AG10803 (cell line): Measurements from ENCODE around the gene DCAF6.

ENCODE experiments used
- DNase-seq: peaks from one replicate; pipeline ENCODE4 v3.0.0; 2010; ENCODE audit warnings: low read depth
- H3K4me3 ChIP-seq: 2 replicates; pipeline ENCODE4 v1.5.1; 2011; ENCODE audit warnings: mild to moderate bottlenecking, low read length, control low read depth
- CTCF ChIP-seq: conservative IDR thresholded peaks from 2 replicates; pipeline ENCODE4 v1.5.1; 2011; ENCODE audit warnings: mild to moderate bottlenecking, low read length, control low read depth, inconsistent platforms

Gene DCAF6

GRCh38 chr1:168091720-168092550, 155.5 kb downstream of the DCAF6 start:
- H3K4me3 ChIP-seq = no peak overlapping the region
- no peak for TF ChIP-seq CTCF
- no peak for DNase-seq

- peak; percentile 31 for TF ChIP-seq CTCF
- peak; percentile 38 for DNase-seq
Observed at GRCh38 chr1:168092566-168093355, 156.3 kb downstream of the DCAF6 start.

GRCh38 chr1:168093616-168094015, 157.1 kb downstream of the DCAF6 start:
- no peak for DNase-seq
- TF ChIP-seq CTCF = no peak
- no peak overlapping the region for H3K4me3 ChIP-seq

More at GRCh38 chr1:168092566-168093355, 156.3 kb downstream of the DCAF6 start:
- no peak overlapping the region for H3K4me3 ChIP-seq

GRCh38 chr1:168095476-168095875, 159.0 kb downstream of the DCAF6 start:
- no peak for DNase-seq
- no peak for TF ChIP-seq CTCF

GRCh38 chr1:168096296-168097165, 160.0 kb downstream of the DCAF6 start:
- TF ChIP-seq CTCF = no peak
- DNase-seq = no peak

More at GRCh38 chr1:168095476-168095875, 159.0 kb downstream of the DCAF6 start:
- no peak overlapping the region for H3K4me3 ChIP-seq

GRCh38 chr1:168097921-168098528, 161.5 kb downstream of the DCAF6 start:
- no peak for TF ChIP-seq CTCF
- no peak for DNase-seq

More at GRCh38 chr1:168096296-168097165, 160.0 kb downstream of the DCAF6 start:
- no peak overlapping the region for H3K4me3 ChIP-seq

More at GRCh38 chr1:168097921-168098528, 161.5 kb downstream of the DCAF6 start:
- H3K4me3 ChIP-seq = no peak overlapping the region
